Measurements from ENCODE around the gene FAM219B. TPM values are rescaled to one million over a fixed set of nuclear protein-coding genes. Genes with fewer than 3 reads are reported as not detected.

Gene FAM219B
- total and polyA plus RNA-seq, 7 donors: 16.6 to 65.0 (median 50.5) TPM

DNA sequence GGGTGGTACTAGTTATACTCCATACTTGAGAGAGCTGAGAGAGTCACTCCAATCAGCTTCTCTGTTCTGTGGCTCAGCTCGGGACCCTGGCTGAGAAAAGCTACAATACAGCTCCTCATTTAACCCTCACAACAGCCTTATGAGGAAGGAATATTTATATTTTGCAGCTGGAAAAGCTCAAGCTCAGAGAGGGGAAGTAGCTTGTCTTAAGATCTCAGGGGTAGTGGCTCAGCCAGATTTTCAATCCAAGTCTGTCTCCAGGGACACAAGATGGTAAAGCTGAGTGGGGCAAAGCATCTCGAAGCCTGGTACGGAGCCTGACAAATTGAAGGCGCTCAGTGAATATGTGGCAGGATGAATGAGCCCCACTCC lies 48.3 kb downstream of the FAM219B start:
- peaks cover 0 to 28% (median 12%) of the 10 kb centered on the region in 4 donors for H3K4me1 ChIP-seq

DNA sequence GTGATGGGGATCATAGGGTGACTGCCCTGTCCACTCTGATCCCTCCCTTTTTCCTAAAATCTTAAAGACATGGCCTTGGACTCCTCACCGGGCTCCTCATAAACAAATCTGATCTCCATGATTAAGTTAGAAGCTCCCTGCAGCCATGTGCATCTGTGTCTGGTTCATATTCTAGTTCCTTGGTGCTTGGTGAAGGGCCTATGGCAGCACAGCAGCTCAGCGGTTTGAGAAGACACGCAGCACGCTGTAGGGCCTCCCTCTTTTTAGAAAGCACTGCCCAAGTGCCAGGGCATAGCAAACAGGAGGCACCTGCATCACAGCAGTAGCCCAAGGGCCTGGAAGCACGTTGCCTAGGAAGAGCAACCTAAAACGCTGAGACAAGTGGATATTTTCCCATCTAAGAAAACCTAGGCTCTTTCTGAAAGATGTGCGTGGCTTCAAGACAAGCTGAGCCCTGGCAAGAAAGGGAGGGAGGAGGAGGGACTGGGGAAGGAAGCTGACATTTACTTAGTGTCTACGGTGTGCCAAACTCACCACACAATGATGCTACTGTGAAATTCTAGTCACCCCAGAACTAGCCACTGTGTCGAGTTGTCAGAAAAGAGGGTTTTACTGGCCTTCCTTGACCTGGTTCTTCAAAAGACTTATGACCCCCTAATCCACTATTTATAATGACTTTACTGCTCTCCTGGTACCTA lies 48.8 kb downstream of the FAM219B start:
- TF ChIP-seq, protein P1, sequence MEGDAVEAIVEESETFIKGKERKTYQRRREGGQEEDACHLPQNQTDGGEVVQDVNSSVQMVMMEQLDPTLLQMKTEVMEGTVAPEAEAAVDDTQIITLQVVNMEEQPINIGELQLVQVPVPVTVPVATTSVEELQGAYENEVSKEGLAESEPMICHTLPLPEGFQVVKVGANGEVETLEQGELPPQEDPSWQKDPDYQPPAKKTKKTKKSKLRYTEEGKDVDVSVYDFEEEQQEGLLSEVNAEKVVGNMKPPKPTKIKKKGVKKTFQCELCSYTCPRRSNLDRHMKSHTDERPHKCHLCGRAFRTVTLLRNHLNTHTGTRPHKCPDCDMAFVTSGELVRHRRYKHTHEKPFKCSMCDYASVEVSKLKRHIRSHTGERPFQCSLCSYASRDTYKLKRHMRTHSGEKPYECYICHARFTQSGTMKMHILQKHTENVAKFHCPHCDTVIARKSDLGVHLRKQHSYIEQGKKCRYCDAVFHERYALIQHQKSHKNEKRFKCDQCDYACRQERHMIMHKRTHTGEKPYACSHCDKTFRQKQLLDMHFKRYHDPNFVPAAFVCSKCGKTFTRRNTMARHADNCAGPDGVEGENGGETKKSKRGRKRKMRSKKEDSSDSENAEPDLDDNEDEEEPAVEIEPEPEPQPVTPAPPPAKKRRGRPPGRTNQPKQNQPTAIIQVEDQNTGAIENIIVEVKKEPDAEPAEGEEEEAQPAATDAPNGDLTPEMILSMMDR (IDR thresholded peaks at IDR 0.05): no peak
- TF ChIP-seq POLR2A (IDR thresholded peaks at IDR 0.05) (no peak), EP300 (IDR thresholded peaks at IDR 0.05) (no peak), POLR2AphosphoS5 (IDR thresholded peaks at IDR 0.05) (no peak)
- WGBS, 2 donors: 56 to 58% methylated on average over 9 of the region's 9 CpGs
- Histone ChIP-seq H3K27ac (no peak overlapping the region), H3K4me3 (no peak overlapping the region), H3K4me1 (peaks cover 0 to 26% (median 12%) of the 10 kb centered on the region in 4 donors), H3K36me3 (peaks cover 8 to 13% (median 11%) of the 10 kb centered on the region in 4 donors), H3K27me3 (no peaks in the 10 kb centered on the region), H3K9me3 (no peaks in the 10 kb centered on the region)
- intact Hi-C loops (cut with DNase I): no loop called here
- DNase-seq: no peak

More for the DNA sequence above, 48.3 kb downstream of the FAM219B start:
- DNase-seq: no peak
- TF ChIP-seq, protein P1 (IDR thresholded peaks at IDR 0.05): no peak
- TF ChIP-seq EP300 (IDR thresholded peaks at IDR 0.05) (no peak), POLR2A (IDR thresholded peaks at IDR 0.05) (no peak), POLR2AphosphoS5 (IDR thresholded peaks at IDR 0.05) (no peak)
- 71 to 76% methylated on average over 4 of the region's 4 CpGs for WGBS, 2 donors
- intact Hi-C loops (cut with DNase I): no loop called here
- H3K9me3 ChIP-seq: no peaks in the 10 kb centered on the region
- H3K27me3 ChIP-seq: no peaks in the 10 kb centered on the region
- H3K36me3 ChIP-seq: peaks cover 4 to 9% (median 6%) of the 10 kb centered on the region in 4 donors
- H3K4me3 ChIP-seq: no peak overlapping the region
- no peak overlapping the region for H3K27ac ChIP-seq

DNA sequence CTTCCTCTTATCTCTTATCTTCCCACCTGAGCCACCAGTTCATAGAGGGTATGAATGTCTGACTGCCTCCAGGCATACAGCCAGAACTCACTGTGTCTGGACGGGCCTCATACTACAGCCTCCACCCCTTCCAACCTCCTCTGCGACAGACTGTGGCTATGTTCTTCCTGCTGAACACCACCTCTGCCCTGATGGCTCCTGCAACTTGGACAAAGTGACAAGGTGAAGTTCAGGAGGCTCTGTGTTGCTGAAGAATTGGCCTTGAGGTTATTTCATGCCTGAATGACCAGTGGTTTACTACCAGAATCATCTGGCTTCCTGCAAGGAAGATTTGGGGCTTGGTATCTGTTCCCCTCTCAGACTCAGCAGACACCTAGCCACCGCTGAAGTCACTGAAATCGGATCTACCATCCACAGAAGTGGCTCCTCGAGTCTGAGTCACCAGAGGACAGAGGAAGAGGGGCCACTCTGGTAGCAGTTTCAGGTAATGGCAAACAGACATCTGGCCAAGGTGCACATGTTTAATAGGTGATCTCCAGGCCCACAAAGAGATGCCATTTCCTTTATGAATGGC lies 49.5 kb downstream of the FAM219B start:
- 27 to 54% methylated on average over 5 of the region's 5 CpGs for WGBS, 2 donors
- no peak overlapping the region for H3K27ac ChIP-seq
- H3K4me3 ChIP-seq: no peak overlapping the region
- no peaks in the 10 kb centered on the region for H3K27me3 ChIP-seq
- peaks cover 0 to 26% (median 12%) of the 10 kb centered on the region in 4 donors for H3K4me1 ChIP-seq
- TF ChIP-seq, protein P1 (IDR thresholded peaks at IDR 0.05): no peak
- TF ChIP-seq EP300 (IDR thresholded peaks at IDR 0.05) (no peak), POLR2A (IDR thresholded peaks at IDR 0.05) (no peak), POLR2AphosphoS5 (IDR thresholded peaks at IDR 0.05) (no peak)
- DNase-seq: no peak
- H3K9me3 ChIP-seq: no peaks in the 10 kb centered on the region
- intact Hi-C loops (cut with DNase I): no loop called here
- peaks cover 10 to 19% (median 17%) of the 10 kb centered on the region in 4 donors for H3K36me3 ChIP-seq

DNA sequence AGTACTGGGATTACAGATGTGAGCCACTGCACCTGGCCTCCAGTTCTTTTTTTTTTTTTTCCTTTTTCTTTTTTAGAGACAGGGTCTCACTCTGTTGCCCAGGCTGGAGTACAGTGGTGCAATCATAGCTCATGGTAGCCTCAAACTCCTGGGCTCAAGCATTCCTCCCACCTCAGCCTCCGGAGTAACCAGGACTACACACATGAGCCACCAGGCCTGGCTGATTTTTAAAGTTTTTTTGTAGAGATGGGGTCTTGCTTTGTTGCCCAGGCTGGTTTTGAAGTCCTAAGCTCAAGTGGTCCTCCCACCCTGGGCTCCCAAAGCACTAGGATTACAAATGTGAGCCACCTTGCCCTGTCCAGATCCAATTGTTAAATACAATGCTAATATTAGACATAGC lies 50.1 kb downstream of the FAM219B start:
- Histone ChIP-seq H3K9me3 (no peaks in the 10 kb centered on the region), H3K27ac (no peak overlapping the region), H3K4me3 (no peak overlapping the region), H3K36me3 (peaks cover 16 to 26% (median 23%) of the 10 kb centered on the region in 4 donors), H3K4me1 (peaks cover 0 to 26% (median 12%) of the 10 kb centered on the region in 4 donors), H3K27me3 (no peaks in the 10 kb centered on the region)
- TF ChIP-seq POLR2AphosphoS5 (IDR thresholded peaks at IDR 0.05): no peak
- TF ChIP-seq POLR2A (IDR thresholded peaks at IDR 0.05): no peak
- TF ChIP-seq, protein P1 (IDR thresholded peaks at IDR 0.05): no peak
- TF ChIP-seq EP300 (IDR thresholded peaks at IDR 0.05): no peak
- no peak for DNase-seq
- WGBS, 2 donors: 92 to 99% methylated on average over 1 of the region's 1 CpG
- intact Hi-C loops (cut with DNase I): no loop called here
